HG03066 (cell line): ENCODE data around the gene ANKRD29.
"Not testable (repeated sequence)": the region's sequence is repeated elsewhere in the genome, so short reads cannot be mapped to it uniquely, and the experiment has no call there.

Source experiments
- ATAC-seq: cut with Tn5 transposase; IDR thresholded peaks from one replicate; pipeline ENCODE4 v1.9.1; 2021; ENCODE audit warnings: low read depth; ENCODE audit not compliant: unreplicated experiment

ANKRD29 gene

GRCh38 chr18:23618862-23619387 lies 43.8 kb downstream of the ANKRD29 start:
- ATAC-seq, result no peak

- no peak for ATAC-seq
Measured at GRCh38 chr18:23617412-23618014, 45.2 kb downstream of the ANKRD29 start.

GRCh38 chr18:23616258-23616657 lies 46.5 kb downstream of the ANKRD29 start:
- no peak for ATAC-seq

GRCh38 chr18:23614891-23615290 lies 47.8 kb downstream of the ANKRD29 start:
- no peak for ATAC-seq

- no peak for ATAC-seq
Measured at GRCh38 chr18:23614413-23614812, 48.3 kb downstream of the ANKRD29 start.

GRCh38 chr18:23613091-23613475 lies 49.6 kb downstream of the ANKRD29 start:
- not testable (repeated sequence) for ATAC-seq

GRCh38 chr18:23612434-23613090 lies 50.1 kb downstream of the ANKRD29 start:
- ATAC-seq, result no peak

GRCh38 chr18:23609390-23610023 lies 53.2 kb downstream of the ANKRD29 start:
- ATAC-seq, result no peak

- ATAC-seq, result no peak
Measured at GRCh38 chr18:23608211-23608610, 54.5 kb downstream of the ANKRD29 start.

- no peak for ATAC-seq
Measured at GRCh38 chr18:23605941-23606340, 56.8 kb downstream of the ANKRD29 start.

GRCh38 chr18:23599809-23600208 lies 62.9 kb downstream of the ANKRD29 start:
- ATAC-seq, result no peak

- no peak for ATAC-seq
Measured at GRCh38 chr18:23596183-23596582, 66.5 kb downstream of the ANKRD29 start.

- no peak for ATAC-seq
Measured at GRCh38 chr18:23595591-23595990, 67.1 kb downstream of the ANKRD29 start.

GRCh38 chr18:23593720-23594119 lies 69.0 kb downstream of the ANKRD29 start:
- no peak for ATAC-seq

GRCh38 chr18:23592911-23593310 lies 69.8 kb downstream of the ANKRD29 start:
- no peak for ATAC-seq

GRCh38 chr18:23591011-23591410 lies 71.7 kb downstream of the ANKRD29 start:
- no peak for ATAC-seq

- ATAC-seq, result no peak
Measured at GRCh38 chr18:23588836-23589560, 73.7 kb downstream of the ANKRD29 start.

- ATAC-seq, result no peak
Measured at GRCh38 chr18:23587220-23587642, 75.5 kb downstream of the ANKRD29 start.

- ATAC-seq, result peak; percentile 80
Measured at GRCh38 chr18:23586249-23587196, 76.2 kb downstream of the ANKRD29 start, which contains the start of gene NPC1. TSS of gene NPC1 (minus strand) at chr18:23586506. CDS start at chr18:23586343, 163 bp downstream.

GRCh38 chr18:23585897-23586248 lies 76.8 kb downstream of the ANKRD29 start:
- no peak for ATAC-seq
